IMR-90 (cell line): ENCODE results near the gene CTSH. TPM values are rescaled to one million over a fixed set of nuclear protein-coding genes. Genes with fewer than 3 reads are reported as not detected.

Experiments used
- ATAC-seq: fragments of 200-7000 bp; cut with Tn5 transposase; 2 replicates; pipeline ENCODE4 v1.9.1; 2020; ENCODE audit warnings: low read depth, mild to moderate bottlenecking, moderate library complexity
- BruUV-seq: library from RNA; stranded (reverse); fragments of 400-500 nt; replicated peaks from 2 replicates; lab custom pipeline; 2021; lab: Mats Ljungman, UMichigan
- CTCF ChIA-PET: fragments of 300-600 bp; formaldehyde crosslinking; extraction: SDS; loops from one replicate; lab custom pipeline; 2021; ENCODE audit warnings: antibody characterized with exemption; lab: Yijun Ruan, JAX
- POLR2A ChIA-PET: fragments of 300-600 bp; sonication (Branson Sonifier 250); formaldehyde crosslinking; loops from one replicate; lab custom pipeline; 2022; ENCODE audit warnings: antibody characterized with exemption; ENCODE audit not compliant: unreplicated experiment; lab: Charles Lee
- DNase-seq: peaks from one replicate; pipeline ENCODE4 v3.0.0; 2013
- H2AFZ ChIP-seq: replicated peaks from 2 replicates; pipeline ENCODE3; 2013; ENCODE audit warnings: low read length, mild to moderate bottlenecking; ENCODE audit not compliant: poor library complexity
- H2AK5ac ChIP-seq: 2 replicates; pipeline ENCODE4 v1.6.1; 2013; ENCODE audit warnings: low read depth, low read length, inconsistent platforms
- H2AK9ac ChIP-seq: replicated peaks from 2 replicates; pipeline ENCODE3; 2013; ENCODE audit warnings: mild to moderate bottlenecking, low read depth, low read length, moderate library complexity; ENCODE audit not compliant: poor library complexity
- H2BK120ac ChIP-seq: 2 replicates; pipeline ENCODE4 v1.6.1; 2013; ENCODE audit warnings: low read depth, low read length, inconsistent platforms
- H2BK15ac ChIP-seq: 3 replicates; pipeline ENCODE4 v1.6.1; 2013; ENCODE audit warnings: low read depth, low read length, inconsistent platforms
- H2BK20ac ChIP-seq: 2 replicates; pipeline ENCODE4 v1.6.1; 2013; ENCODE audit warnings: low read depth, mild to moderate bottlenecking, inconsistent platforms, low read length, moderate library complexity
- H2BK5ac ChIP-seq: 2 replicates; pipeline ENCODE4 v1.6.1; 2013; ENCODE audit warnings: mild to moderate bottlenecking, low read depth, low read length, inconsistent platforms; ENCODE audit not compliant: poor library complexity, severe bottlenecking
- H3K14ac ChIP-seq: replicated peaks from 2 replicates; pipeline ENCODE4 v1.6.1; 2013; ENCODE audit warnings: low read depth, low read length, inconsistent platforms
- H3K18ac ChIP-seq: 2 replicates; pipeline ENCODE4 v1.6.1; 2013; ENCODE audit warnings: low read depth, low read length, control low read depth
- H3K23ac ChIP-seq: 2 replicates; pipeline ENCODE4 v1.6.1; 2013; ENCODE audit warnings: low read depth, low read length, inconsistent platforms
- H3K27ac ChIP-seq: 2 replicates; pipeline ENCODE4 v1.5.1; 2013; ENCODE audit warnings: mild to moderate bottlenecking, control low read depth, low read length; ENCODE audit not compliant: insufficient read depth
- H3K27me3 ChIP-seq: 2 replicates; pipeline ENCODE4 v1.6.1; 2013; ENCODE audit warnings: low read length; ENCODE audit not compliant: control insufficient read depth, insufficient read depth
- H3K36me3 ChIP-seq: 2 replicates; pipeline ENCODE4 v1.6.1; 2013; ENCODE audit warnings: low read length, mixed read lengths; ENCODE audit not compliant: control insufficient read depth, insufficient read depth
- H3K4ac ChIP-seq: 2 replicates; pipeline ENCODE4 v1.6.1; 2013; ENCODE audit warnings: low read depth, low read length, inconsistent platforms
- H3K4me1 ChIP-seq: 2 replicates; pipeline ENCODE4 v1.6.1; 2013; ENCODE audit warnings: low read length, mixed read lengths; ENCODE audit not compliant: control insufficient read depth, insufficient read depth
- H3K4me2 ChIP-seq: 2 replicates; pipeline ENCODE4 v1.6.1; 2013; ENCODE audit warnings: low read depth, mild to moderate bottlenecking, control low read depth, low read length, moderate library complexity
- H3K4me3 ChIP-seq: 2 replicates; pipeline ENCODE4 v1.5.1; 2013; ENCODE audit warnings: low read depth, mild to moderate bottlenecking, control low read depth, low read length, moderate library complexity; ENCODE audit not compliant: insufficient read depth
- H3K56ac ChIP-seq: 2 replicates; pipeline ENCODE4 v1.6.1; 2013; ENCODE audit warnings: low read length, inconsistent platforms; ENCODE audit not compliant: insufficient read depth; ENCODE audit errors: extremely low read depth
- H3K79me1 ChIP-seq, 2 experiments: 2 replicates each; pipeline ENCODE4 v1.6.1; 2013; ENCODE audit warnings: low read length in 2 of 2, inconsistent platforms in 1 of 2, low read depth in 1 of 2
- H3K9ac ChIP-seq: 2 replicates; pipeline ENCODE4 v1.6.1; 2013; ENCODE audit warnings: low read depth, low read length, control low read depth
- H3K9me1 ChIP-seq: 2 replicates; pipeline ENCODE4 v1.6.1; 2013; ENCODE audit warnings: low read length, inconsistent platforms; ENCODE audit not compliant: insufficient read depth
- H3K9me3 ChIP-seq: 2 replicates; pipeline ENCODE4 v1.6.1; 2013; ENCODE audit warnings: low read length; ENCODE audit not compliant: control insufficient read depth, insufficient read depth
- H4K20me1 ChIP-seq: 2 replicates; pipeline ENCODE4 v1.6.1; 2013; ENCODE audit warnings: low read length, inconsistent platforms; ENCODE audit not compliant: insufficient read depth
- H4K5ac ChIP-seq: 2 replicates; pipeline ENCODE4 v1.6.1; 2013; ENCODE audit warnings: mild to moderate bottlenecking, low read depth, low read length, control low read depth
- H4K8ac ChIP-seq, 2 experiments: 2 replicates each; pipeline ENCODE4 v1.6.1; 2013; ENCODE audit warnings: low read depth in 2 of 2, low read length in 2 of 2, control low read depth in 1 of 2, inconsistent platforms in 1 of 2
- H4K91ac ChIP-seq: 2 replicates; pipeline ENCODE4 v1.6.1; 2013; ENCODE audit warnings: low read depth, low read length, inconsistent platforms; ENCODE audit not compliant: insufficient read depth
- CEBPB ChIP-seq: IDR thresholded peaks from 2 replicates; pipeline ENCODE4 v1.6.1; 2012; ENCODE audit warnings: low read depth, low read length, improper control_type of control experiment
- CHD1 ChIP-seq: IDR thresholded peaks from 2 replicates; pipeline ENCODE4 v1.6.1; 2012; ENCODE audit warnings: low read depth, low read length, improper control_type of control experiment
- CTCF ChIP-seq: conservative IDR thresholded peaks from 2 replicates; pipeline ENCODE4 v1.5.1; 2012; ENCODE audit warnings: mild to moderate bottlenecking, low read depth, low read length, improper control_type of control experiment
- FOS ChIP-seq: fragments of 150-350 bp; IDR thresholded peaks from 2 replicates; pipeline ENCODE4 v1.6.1; 2016; ENCODE audit warnings: low read depth, low read length
- MAFK ChIP-seq: IDR thresholded peaks from 2 replicates; pipeline ENCODE4 v1.6.1; 2012; ENCODE audit warnings: low read depth, low read length, improper control_type of control experiment
- MAZ ChIP-seq: IDR thresholded peaks from 2 replicates; pipeline ENCODE4 v1.6.1; 2012; ENCODE audit warnings: low read depth, mild to moderate bottlenecking, low read length, improper control_type of control experiment, moderate library complexity, borderline replicate concordance
- MXI1 ChIP-seq: IDR thresholded peaks from 2 replicates; pipeline ENCODE4 v1.6.1; 2012; ENCODE audit warnings: low read depth, mild to moderate bottlenecking, low read length, moderate library complexity, borderline replicate concordance
- NFE2L2 ChIP-seq: fragments of 150-350 bp; IDR thresholded peaks from 2 replicates; pipeline ENCODE4 v1.6.1; 2016; ENCODE audit warnings: low read depth, mild to moderate bottlenecking, low read length
- POLR2A ChIP-seq: IDR thresholded peaks from 2 replicates; pipeline ENCODE4 v1.6.1; 2012; ENCODE audit warnings: mild to moderate bottlenecking, low read depth, low read length
- RAD21 ChIP-seq: IDR thresholded peaks from 2 replicates; pipeline ENCODE4 v1.6.1; 2012; ENCODE audit warnings: low read length, improper control_type of control experiment
- RCOR1 ChIP-seq: IDR thresholded peaks from 2 replicates; pipeline ENCODE4 v1.6.1; 2012; ENCODE audit warnings: mild to moderate bottlenecking, low read length, improper control_type of control experiment; ENCODE audit not compliant: insufficient replicate concordance
- SMC3 ChIP-seq: fragments of 150-350 bp; IDR thresholded peaks from 2 replicates; pipeline ENCODE4 v1.6.1; 2016; ENCODE audit warnings: low read depth, mild to moderate bottlenecking, antibody characterized with exemption, low read length, moderate library complexity
- USF2 ChIP-seq: fragments of 150-350 bp; IDR thresholded peaks from 2 replicates; pipeline ENCODE4 v1.6.1; 2017; ENCODE audit warnings: mild to moderate bottlenecking, antibody characterized with exemption, low read length, low read depth
- WGBS, 2 experiments: methylation state at CpG; one replicate each; pipeline versions ENCODE4 v1.1.5 to v1.1.7; 2013; ENCODE audit warnings: missing lambda C conversion rate in 2 of 2; ENCODE audit not compliant: insufficient read length in 1 of 2; ENCODE audit errors: extremely low coverage in 2 of 2; 5-methylcytosine and 5-hydroxymethylcytosine counted together
- dilution Hi-C: fragments of 300-500 bp; cut with HindIII; formaldehyde crosslinking; loops from one replicate; pipeline ENCODE4 v1.14.3; 2018; ENCODE audit warnings: low sequenced_read_pairs; ENCODE audit not compliant: unreplicated experiment
- in situ Hi-C: fragments of 300-500 bp; cut with MboI; formaldehyde crosslinking; loops from 3 replicates; pipeline ENCODE4 v1.14.3; 2019; ENCODE audit warnings: low sequenced_read_pairs, inconsistent platforms, mixed read lengths
- intact Hi-C: fragments of 100-400 bp; cut with micrococcal nuclease; formaldehyde crosslinking; loops from 2 replicates; pipeline ENCODE4 v1.10.0; 2022
- polyA plus RNA-seq, 3 experiments: library from polyadenylated mRNA; depleted of rRNA; stranded (reverse); fragments of >200 nt; gene quantifications; 2 replicates each; pipeline ENCODE4 v1.2.3, GENCODE V29; 2012; ENCODE audit warnings: low replicate concordance in 1 of 3
- total RNA-seq: library from RNA; depleted of rRNA; stranded (reverse); fragments of >200 nt; gene quantifications from 2 replicates; pipeline ENCODE4 v1.2.3, GENCODE V29; 2012
- TF ChIP-seq, protein P1 (sequence below): fragments of 150-350 bp; IDR thresholded peaks from 2 replicates; pipeline ENCODE4 v1.6.1; 2016; ENCODE audit warnings: low read depth, mild to moderate bottlenecking, low read length, moderate library complexity, borderline replicate concordance

CTSH gene
- total and polyA plus RNA-seq, 2 of the 4 experiments (the other 2 are of a cell fraction) = 11.7 to 13.9 TPM

DNA sequence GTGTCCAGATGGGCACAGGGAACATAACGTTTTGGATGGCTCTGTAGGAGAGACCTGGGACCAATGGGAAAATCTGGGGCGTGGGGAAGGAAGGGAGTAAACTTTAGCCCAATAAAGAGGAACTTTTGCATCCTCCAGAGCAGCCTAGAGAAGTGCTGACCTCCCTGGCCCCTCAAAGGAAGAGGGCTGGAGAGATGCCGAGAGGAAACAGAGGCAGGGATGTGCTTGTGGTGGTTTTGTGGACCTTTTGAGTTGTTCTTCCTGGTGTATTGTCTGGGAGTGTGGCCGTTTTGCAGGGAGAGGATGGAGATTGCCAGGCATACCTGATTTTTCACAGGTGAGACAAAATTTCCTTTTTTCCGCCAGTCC, 10.2 kb downstream of the CTSH start:
- ATAC-seq (no peak), DNase-seq (no peak)
- H3K14ac ChIP-seq = no peak overlapping the region
- H3K36me3 ChIP-seq = no peaks in the 10 kb centered on the region
- dilution Hi-C loops (no loop called here), intact Hi-C loops (no loop called here), in situ Hi-C loops (no loop called here)
- peaks cover 5% of the 10 kb centered on the region for H3K27me3 ChIP-seq
- TF ChIP-seq FOS (no peak), POLR2A (no peak), RAD21 (no peak), USF2 (no peak), MAFK (no peak), NFE2L2 (no peak), CHD1 (no peak), MXI1 (no peak), CEBPB (no peak), CTCF (no peak), RCOR1 (no peak), MAZ (no peak), SMC3 (no peak)
- TF ChIP-seq, protein P1, sequence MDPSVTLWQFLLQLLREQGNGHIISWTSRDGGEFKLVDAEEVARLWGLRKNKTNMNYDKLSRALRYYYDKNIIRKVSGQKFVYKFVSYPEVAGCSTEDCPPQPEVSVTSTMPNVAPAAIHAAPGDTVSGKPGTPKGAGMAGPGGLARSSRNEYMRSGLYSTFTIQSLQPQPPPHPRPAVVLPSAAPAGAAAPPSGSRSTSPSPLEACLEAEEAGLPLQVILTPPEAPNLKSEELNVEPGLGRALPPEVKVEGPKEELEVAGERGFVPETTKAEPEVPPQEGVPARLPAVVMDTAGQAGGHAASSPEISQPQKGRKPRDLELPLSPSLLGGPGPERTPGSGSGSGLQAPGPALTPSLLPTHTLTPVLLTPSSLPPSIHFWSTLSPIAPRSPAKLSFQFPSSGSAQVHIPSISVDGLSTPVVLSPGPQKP = no peak
- CTCF ChIA-PET = no interaction called here
- no peak overlapping the region for H4K91ac ChIP-seq
- no peak overlapping the region for H2BK5ac ChIP-seq
- peaks cover 9% of the 10 kb centered on the region; the same call in 1 of the 2 replicates for H4K20me1 ChIP-seq
- no peak overlapping the region for H4K5ac ChIP-seq
- no TSS peak for BruUV-seq
- H3K4me1 ChIP-seq = peaks cover 8% of the 10 kb centered on the region
- POLR2A ChIA-PET = no interaction called here
- H2BK15ac ChIP-seq = no peak overlapping the region
- no peak overlapping the region for H2AFZ ChIP-seq
- no peak overlapping the region for H4K8ac ChIP-seq
- no peak overlapping the region for H3K4me3 ChIP-seq
- no peaks in the 10 kb centered on the region for H3K79me1 ChIP-seq
- H2BK120ac ChIP-seq = no peak overlapping the region
- no peak overlapping the region for H3K9ac ChIP-seq
- H3K4me2 ChIP-seq = no peak overlapping the region
- H3K23ac ChIP-seq = no peak overlapping the region
- no peaks in the 10 kb centered on the region for H3K9me3 ChIP-seq
- H3K56ac ChIP-seq = no peak overlapping the region
- H2AK9ac ChIP-seq = no peak overlapping the region
- H2AK5ac ChIP-seq = no peak overlapping the region
- no peak overlapping the region for H3K18ac ChIP-seq
- no CpG with 5 or more reads among the region's 5 CpGs for WGBS, 2 experiments
- H3K27ac ChIP-seq = no peak overlapping the region
- no peak overlapping the region for H3K4ac ChIP-seq
- no peak overlapping the region for H2BK20ac ChIP-seq
- H3K9me1 ChIP-seq = peaks cover 11% of the 10 kb centered on the region
